ENCODE data around the gene KRTAP19-4. TPM values are rescaled to one million over a fixed set of nuclear protein-coding genes. Genes with fewer than 3 reads are reported as not detected.

KRTAP19-4 gene
- total and polyA plus RNA-seq, 2 donors (not counting 1 experiment from before 2014, with no cell fraction given), result not detected

GRCh38 chr21:30447056-30447455, 49.9 kb downstream of the KRTAP19-4 start:
- H3K4me1 Mint-ChIP-seq, result no peaks in the 10 kb centered on the region
- Histone ChIP-seq H3K4me1 (ENCODE audit: control insufficient read depth in 2 of 2, insufficient read depth in 2 of 2, low read length in 2 of 2) (no peaks in the 10 kb centered on the region), H3K4me3 (ENCODE audit: control extremely low read depth in 1 of 5, extremely low read depth in 1 of 5, insufficient read depth in 1 of 5, low read depth in 2 of 5, low read length in 4 of 5) (no peak overlapping the region), H3K9ac (ENCODE audit: low read length) (no peak overlapping the region), H3K79me2 (ENCODE audit: control insufficient read depth, insufficient read depth, low read length) (no peaks in the 10 kb centered on the region), H4K20me1 (ENCODE audit: control insufficient read depth, insufficient read depth, low read length, poor library complexity, severe bottlenecking) (no peaks in the 10 kb centered on the region), H3K27me3 (replicated peaks in 1 of 4; ENCODE audit: control extremely low read depth in 1 of 4, control insufficient read depth in 3 of 4, insufficient read depth in 4 of 4, low read length in 3 of 4) (no peaks in the 10 kb centered on the region), H3K9me3 (ENCODE audit: control extremely low read depth in 1 of 3, control insufficient read depth in 2 of 3, insufficient read depth in 1 of 3, low read length in 2 of 3) (no peaks in the 10 kb centered on the region), H2AFZ (ENCODE audit: insufficient read depth, low read depth, low read length, poor library complexity, severe bottlenecking) (no peak overlapping the region), H3K36me3 (replicated peaks in 1 of 2; ENCODE audit: control extremely low read depth in 1 of 2, control insufficient read depth in 1 of 2, extremely low read depth in 1 of 2, insufficient read depth in 2 of 2, low read length in 1 of 2) (no peaks in the 10 kb centered on the region), H3K4me2 (replicated peaks; ENCODE audit: low read depth, low read length, poor library complexity, severe bottlenecking) (no peak overlapping the region), H3K27ac (ENCODE audit: low read length in 2 of 2) (no peak overlapping the region)
- no peak overlapping the region for H3K4me3 Mint-ChIP-seq
- ChIA-PET CTCF (no interaction called here), POLR2A (no interaction called here)
- DNase-seq, result no peak
- H3K27me3 Mint-ChIP-seq, result no peaks in the 10 kb centered on the region
- H3K27ac Mint-ChIP-seq, result no peak overlapping the region
- TF ChIP-seq EZH2 (IDR thresholded peaks at IDR 0.05; ENCODE audit: borderline replicate concordance, insufficient read depth, low read depth, low read length, poor library complexity, severe bottlenecking) (no peak), CTCF (IDR thresholded peaks at IDR 0.05) (no peak)
- no peak for ATAC-seq (ENCODE audit: low read depth)
- WGBS (ENCODE audit: insufficient coverage), result 5% methylated on average over 4 of the region's 4 CpGs
- intact Hi-C loops (cut with micrococcal nuclease), result no loop called here
- H3K9me3 Mint-ChIP-seq (ENCODE audit: insufficient read depth), result peaks cover 2% of the 10 kb centered on the region

Small RNA genes lying within 50 kb of the gene (small RNA-seq; reads per million reads assigned to genes)
- gene AP000567.1 (ENCODE audit: insufficient read length, low read depth, low replicate concordance), result not detected
- gene KRTAP19-10P (ENCODE audit: insufficient read length, low read depth, low replicate concordance), result not detected
- not detected for gene KRTAP19-11P (ENCODE audit: insufficient read length, low read depth, low replicate concordance)
- gene KRTAP19-9P (ENCODE audit: insufficient read length, low read depth, low replicate concordance), result not detected

Other genes starting within 250 kb of the KRTAP19-4 start
- gene KRTAP24-1, start 214.2 kb downstream of the KRTAP19-4 start, total RNA-seq, result not detected in 2 replicates
- not detected in 2 replicates for gene KRTAP24-1, start 214.2 kb downstream of the KRTAP19-4 start, polyA plus RNA-seq
- not detected in 2 replicates for gene KRTAP25-1, start 207.7 kb downstream of the KRTAP19-4 start, total RNA-seq
- gene KRTAP25-1, start 207.7 kb downstream of the KRTAP19-4 start, polyA plus RNA-seq, result not detected in 2 replicates
- not detected in 2 replicates for gene KRTAP26-1, start 176.8 kb downstream of the KRTAP19-4 start, total RNA-seq
- not detected in 2 replicates for gene KRTAP26-1, start 176.8 kb downstream of the KRTAP19-4 start, polyA plus RNA-seq
- not detected in 2 replicates for gene KRTAP27-1, start 159.5 kb downstream of the KRTAP19-4 start, total RNA-seq
- not detected in 2 replicates for gene KRTAP27-1, start 159.5 kb downstream of the KRTAP19-4 start, polyA plus RNA-seq
- gene KRTAP23-1, start 148.6 kb downstream of the KRTAP19-4 start, total RNA-seq, result not detected in 2 replicates
- gene KRTAP23-1, start 148.6 kb downstream of the KRTAP19-4 start, polyA plus RNA-seq, result not detected in 2 replicates
- gene KRTAP13-2, start 124.9 kb downstream of the KRTAP19-4 start, total RNA-seq, result not detected in 2 replicates
- not detected in 2 replicates for gene KRTAP13-2, start 124.9 kb downstream of the KRTAP19-4 start, polyA plus RNA-seq
- gene KRTAP13-1, start 101.1 kb downstream of the KRTAP19-4 start, total RNA-seq, result not detected in 2 replicates
- not detected in 2 replicates for gene KRTAP13-1, start 101.1 kb downstream of the KRTAP19-4 start, polyA plus RNA-seq
- gene KRTAP13-3, start 71.2 kb downstream of the KRTAP19-4 start, total RNA-seq, result not detected in 2 replicates
- not detected in 2 replicates for gene KRTAP13-3, start 71.2 kb downstream of the KRTAP19-4 start, polyA plus RNA-seq
- gene KRTAP13-4, start 66.9 kb downstream of the KRTAP19-4 start, total RNA-seq, result not detected in 2 replicates
- not detected in 2 replicates for gene KRTAP13-4, start 66.9 kb downstream of the KRTAP19-4 start, polyA plus RNA-seq
- not detected in 2 replicates for gene KRTAP15-1, start 56.9 kb downstream of the KRTAP19-4 start, total RNA-seq
- gene KRTAP15-1, start 56.9 kb downstream of the KRTAP19-4 start, polyA plus RNA-seq, result not detected in 2 replicates
- gene KRTAP19-1, start 16.8 kb downstream of the KRTAP19-4 start, total RNA-seq, result not detected in 2 replicates
- not detected in 2 replicates for gene KRTAP19-1, start 16.8 kb downstream of the KRTAP19-4 start, polyA plus RNA-seq
- not detected in 2 replicates for gene KRTAP19-2, start 9.7 kb downstream of the KRTAP19-4 start, total RNA-seq
- not detected in 2 replicates for gene KRTAP19-2, start 9.7 kb downstream of the KRTAP19-4 start, polyA plus RNA-seq
- gene KRTAP19-3, start 5.2 kb downstream of the KRTAP19-4 start, total RNA-seq, result not detected in 2 replicates
- gene KRTAP19-3, start 5.2 kb downstream of the KRTAP19-4 start, polyA plus RNA-seq, result not detected in 2 replicates
- not detected in 2 replicates for gene KRTAP19-5, start 5.0 kb upstream of the KRTAP19-4 start, total RNA-seq
- not detected in 2 replicates for gene KRTAP19-5, start 5.0 kb upstream of the KRTAP19-4 start, polyA plus RNA-seq
- not detected in 2 replicates for gene KRTAP19-6, start 44.7 kb upstream of the KRTAP19-4 start, total RNA-seq
- not detected in 2 replicates for gene KRTAP19-6, start 44.7 kb upstream of the KRTAP19-4 start, polyA plus RNA-seq
- gene KRTAP19-7, start 64.1 kb upstream of the KRTAP19-4 start, total RNA-seq, result not detected in 2 replicates
- gene KRTAP19-7, start 64.1 kb upstream of the KRTAP19-4 start, polyA plus RNA-seq, result not detected in 2 replicates
- not detected in 2 replicates for gene KRTAP22-2, start 93.2 kb upstream of the KRTAP19-4 start, total RNA-seq
- gene KRTAP22-2, start 93.2 kb upstream of the KRTAP19-4 start, polyA plus RNA-seq, result not detected in 2 replicates
- not detected in 2 replicates for gene KRTAP6-3, start 95.3 kb upstream of the KRTAP19-4 start, total RNA-seq
- gene KRTAP6-3, start 95.3 kb upstream of the KRTAP19-4 start, polyA plus RNA-seq, result not detected in 2 replicates
- gene KRTAP6-2, start 101.7 kb upstream of the KRTAP19-4 start, total RNA-seq, result not detected in 2 replicates
- gene KRTAP6-2, start 101.7 kb upstream of the KRTAP19-4 start, polyA plus RNA-seq, result not detected in 2 replicates
- not detected in 2 replicates for gene KRTAP22-1, start 103.9 kb upstream of the KRTAP19-4 start, total RNA-seq
- not detected in 2 replicates for gene KRTAP22-1, start 103.9 kb upstream of the KRTAP19-4 start, polyA plus RNA-seq
- gene KRTAP6-1, start 116.8 kb upstream of the KRTAP19-4 start, total RNA-seq, result not detected in 2 replicates
- gene KRTAP6-1, start 116.8 kb upstream of the KRTAP19-4 start, polyA plus RNA-seq, result not detected in 2 replicates
- gene KRTAP20-1, start 119.3 kb upstream of the KRTAP19-4 start, total RNA-seq, result not detected in 2 replicates
- not detected in 2 replicates for gene KRTAP20-1, start 119.3 kb upstream of the KRTAP19-4 start, polyA plus RNA-seq
- not detected in 2 replicates for gene KRTAP20-4, start 123.5 kb upstream of the KRTAP19-4 start, total RNA-seq
- not detected in 2 replicates for gene KRTAP20-4, start 123.5 kb upstream of the KRTAP19-4 start, polyA plus RNA-seq
- gene KRTAP20-2, start 138.0 kb upstream of the KRTAP19-4 start, total RNA-seq, result not detected in 2 replicates
- not detected in 2 replicates for gene KRTAP20-2, start 138.0 kb upstream of the KRTAP19-4 start, polyA plus RNA-seq
- gene KRTAP20-3, start 145.7 kb upstream of the KRTAP19-4 start, total RNA-seq, result not detected in 2 replicates
- not detected in 2 replicates for gene KRTAP20-3, start 145.7 kb upstream of the KRTAP19-4 start, polyA plus RNA-seq
- not detected in 2 replicates for gene KRTAP21-3, start 221.6 kb upstream of the KRTAP19-4 start, total RNA-seq
- gene KRTAP21-3, start 221.6 kb upstream of the KRTAP19-4 start, polyA plus RNA-seq, result not detected in 2 replicates